ENCODE measurements around the gene ING3. TPM values are rescaled to one million over a fixed set of nuclear protein-coding genes. Genes with fewer than 3 reads are reported as not detected.

The ING3 gene
- total and polyA plus RNA-seq, 2 of the 13 experiments (the other 11 are each of a cell fraction or from before 2014, with no cell fraction given): 6.9 to 12.8 TPM

- TF ChIP-seq ZNF558 (CRISPR knock-in tag; IDR thresholded peaks at IDR 0.05; ENCODE audit: borderline replicate concordance) (no peak), TFDP2 (CRISPR knock-in tag; IDR thresholded peaks at IDR 0.05) (peak; percentile 85), PAWR (CRISPR knock-in tag; IDR thresholded peaks at IDR 0.05; ENCODE audit: borderline replicate concordance) (no peak), ZMYM2 (CRISPR knock-in tag; IDR thresholded peaks at IDR 0.05) (0 out of 2 replicates have a peak, but pooled peaks have one; percentile 3), ZNF614 (CRISPR knock-in tag; IDR thresholded peaks at IDR 0.05; ENCODE audit: borderline replicate concordance) (peak; percentile 59; the same call in 1 of the 2 replicates), ELF1 (CRISPR knock-in tag; IDR thresholded peaks at IDR 0.05) (peak; percentile 77), SOX13 (IDR thresholded peaks at IDR 0.05) (no peak), SOX13 (CRISPR knock-in tag; conservative IDR thresholded peaks at IDR 0.05 in 1 of 2, IDR thresholded peaks at IDR 0.05 in 1 of 2) (no peak; a peak in 1 of 4 replicates), PCBP1 (IDR thresholded peaks at IDR 0.05; ENCODE audit: borderline replicate concordance, low read depth, low read length) (peak; percentile 70; the same call in 1 of the 2 replicates), THYN1 (CRISPR knock-in tag; IDR thresholded peaks at IDR 0.05; ENCODE audit: borderline replicate concordance, low read depth) (no peak), ZSCAN9 (CRISPR knock-in tag; IDR thresholded peaks at IDR 0.05; ENCODE audit: borderline replicate concordance) (0 out of 2 replicates have a peak, but pooled peaks have one; percentile 25), ARID5B (CRISPR knock-in tag; IDR thresholded peaks at IDR 0.05) (peak; percentile 63), UBTF (CRISPR knock-in tag; IDR thresholded peaks at IDR 0.05) (peak; percentile 32), KAT7 (CRISPR knock-in tag; IDR thresholded peaks at IDR 0.05; ENCODE audit: borderline replicate concordance) (no peak; the same call in 1 of the 2 replicates), MXD3 (CRISPR knock-in tag; IDR thresholded peaks at IDR 0.05) (0 out of 2 replicates have a peak, but pooled peaks have one; percentile 25), YY1 (IDR thresholded peaks at IDR 0.05; ENCODE audit: insufficient read depth, insufficient replicate concordance, low read depth, low read length) (peak; percentile 92), EHMT2 (IDR thresholded peaks at IDR 0.05; ENCODE audit: borderline replicate concordance, low read depth, low read length) (peak; percentile 4; the same call in 1 of the 2 replicates), ZNF546 (CRISPR knock-in tag; conservative IDR thresholded peaks at IDR 0.05) (0 out of 2 replicates have a peak, but pooled peaks have one; percentile 75), BCL6 (CRISPR knock-in tag; IDR thresholded peaks at IDR 0.05) (peak; percentile 49; the same call in 1 of the 2 replicates), ZMYM4 (CRISPR knock-in tag; IDR thresholded peaks at IDR 0.05) (peak; percentile 84), HIVEP1 (CRISPR knock-in tag; IDR thresholded peaks at IDR 0.05) (0 out of 2 replicates have a peak, but pooled peaks have one; percentile 29)
Measured at GRCh38 chr7:120950539-120951308, at the start of gene ING3 (continued).
